HG02840 (cell line): ENCODE measurements around the gene STK24.

Experiments used
- ATAC-seq: cut with Tn5 transposase; IDR thresholded peaks from one replicate; pipeline ENCODE4 v1.9.1; 2021; ENCODE audit warnings: mild to moderate bottlenecking, moderate library complexity, moderate number of reproducible peaks; ENCODE audit not compliant: unreplicated experiment, low FRiP score

Gene STK24

GRCh38 chr13:98397861-98398260 lies 179.0 kb downstream of the STK24 start:
- no peak for ATAC-seq

GRCh38 chr13:98397221-98397620 lies 179.7 kb downstream of the STK24 start:
- ATAC-seq, result no peak

GRCh38 chr13:98396071-98396710 lies 180.7 kb downstream of the STK24 start:
- ATAC-seq, result no peak
